ENCODE data around the gene BAG5.

Gene BAG5

GRCh38 chr14:103563844-103564505, 1.5 kb upstream of the BAG5 start:
- no peak for DNase-seq (ENCODE audit: low read depth in 4 of 4, low spot score in 1 of 4)

DNA sequence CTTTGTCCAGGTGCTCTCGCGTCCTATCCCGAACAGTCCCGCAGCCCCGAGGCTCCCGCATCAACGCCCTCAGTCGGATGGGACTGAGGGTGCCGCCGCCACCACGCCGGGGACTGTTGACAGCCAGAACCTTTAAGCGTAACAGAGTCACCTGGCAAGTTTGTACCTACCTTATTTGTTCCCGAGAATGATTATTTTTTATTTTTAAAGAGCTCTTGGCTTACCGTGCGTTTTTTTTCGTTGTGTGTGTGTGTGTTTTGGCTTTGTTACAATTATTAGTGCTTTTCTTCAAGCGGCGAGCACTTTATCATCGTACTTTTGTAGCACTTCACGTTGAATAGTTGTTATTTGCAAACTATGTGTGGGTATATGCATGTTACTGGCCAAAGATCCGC, 766 bp upstream of the BAG5 start:
- no peak for DNase-seq (ENCODE audit: low read depth in 4 of 4, low spot score in 1 of 4)

DNA sequence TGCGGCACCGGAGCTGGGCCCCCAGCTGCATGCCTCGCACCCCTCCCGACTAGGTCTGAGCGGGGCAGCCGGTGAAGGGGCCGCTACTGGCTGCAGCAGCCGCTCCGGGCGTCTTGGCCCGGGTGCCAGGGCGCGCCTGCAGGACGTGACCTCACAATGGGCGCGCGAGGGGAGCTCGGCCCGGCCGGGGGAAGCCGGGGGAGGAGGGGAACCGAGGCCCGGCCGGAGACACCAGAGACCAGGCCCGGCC, 353 bp downstream of the BAG5 start:
- DNase-seq (ENCODE audit: low read depth in 4 of 4, low spot score in 1 of 4) = no peak

- DNase-seq (ENCODE audit: low read depth in 4 of 4, low spot score in 1 of 4) = peak in 1 of 4 experiments; percentile 25
Observed at GRCh38 chr14:103561381-103562178, 877 bp downstream of the BAG5 start.

GRCh38 chr14:103560691-103561090, 1.8 kb downstream of the BAG5 start:
- no peak for DNase-seq (ENCODE audit: low read depth in 4 of 4, low spot score in 1 of 4)

GRCh38 chr14:103559766-103560165, 2.7 kb downstream of the BAG5 start:
- DNase-seq (ENCODE audit: low read depth in 4 of 4, low spot score in 1 of 4) = no peak

- no peak for DNase-seq (ENCODE audit: low read depth in 4 of 4, low spot score in 1 of 4)
Observed at GRCh38 chr14:103558071-103558882, 4.2 kb downstream of the BAG5 start.

- no peak for DNase-seq (ENCODE audit: low read depth in 4 of 4, low spot score in 1 of 4)
Observed at GRCh38 chr14:103556946-103557758, 5.3 kb downstream of the BAG5 start.

- DNase-seq (ENCODE audit: low read depth in 4 of 4, low spot score in 1 of 4) = no peak
Observed at GRCh38 chr14:103555559-103556337, 6.7 kb downstream of the BAG5 start.

GRCh38 chr14:103552846-103553210, 9.6 kb downstream of the BAG5 start:
- DNase-seq (ENCODE audit: low read depth in 4 of 4, low spot score in 1 of 4) = no peak

DNA sequence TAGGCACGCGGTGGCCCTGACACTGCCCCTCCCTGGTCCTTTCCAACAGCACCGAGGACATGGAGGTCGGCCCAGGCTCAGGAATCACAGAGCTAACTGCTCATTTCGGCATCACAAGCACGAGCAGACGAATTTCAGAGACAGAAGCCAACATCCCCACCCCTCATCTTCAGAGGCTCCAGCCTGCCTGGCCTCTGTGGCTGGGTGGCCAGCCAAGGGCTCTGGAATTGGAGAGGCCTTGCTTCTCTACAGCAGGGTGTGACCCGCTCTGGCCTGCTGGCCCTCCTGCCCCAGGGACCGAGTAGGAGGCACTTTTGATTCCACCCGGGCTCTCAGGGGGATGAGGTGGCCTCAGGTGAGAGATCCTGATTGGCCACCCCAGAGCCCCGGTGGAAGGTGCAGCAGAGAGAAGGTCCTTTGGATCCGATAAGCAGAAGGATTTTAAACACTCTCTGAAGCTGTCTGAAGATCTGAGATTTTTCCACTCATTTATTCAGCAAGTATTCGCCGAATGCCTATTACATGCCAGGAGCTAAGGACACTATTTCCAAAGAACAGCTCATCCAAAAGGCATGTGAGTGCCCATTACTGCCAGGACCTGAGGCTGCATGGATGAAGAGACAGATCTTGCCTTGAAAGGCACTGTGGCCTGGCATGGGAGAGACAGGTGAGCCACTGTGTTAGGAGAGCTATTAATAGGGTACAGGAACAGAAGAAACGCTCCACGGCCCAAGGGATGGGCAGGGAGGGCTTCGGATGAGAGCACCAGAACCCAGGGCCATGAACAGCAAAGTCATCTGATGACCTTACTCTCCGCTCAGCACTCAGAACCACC, 10.2 kb downstream of the BAG5 start:
- DNase-seq (ENCODE audit: low read depth in 4 of 4, low spot score in 1 of 4) = no peak

- DNase-seq (ENCODE audit: low read depth in 4 of 4, low spot score in 1 of 4) = no peak
Observed at GRCh38 chr14:103551338-103551762, 11.1 kb downstream of the BAG5 start.

DNA sequence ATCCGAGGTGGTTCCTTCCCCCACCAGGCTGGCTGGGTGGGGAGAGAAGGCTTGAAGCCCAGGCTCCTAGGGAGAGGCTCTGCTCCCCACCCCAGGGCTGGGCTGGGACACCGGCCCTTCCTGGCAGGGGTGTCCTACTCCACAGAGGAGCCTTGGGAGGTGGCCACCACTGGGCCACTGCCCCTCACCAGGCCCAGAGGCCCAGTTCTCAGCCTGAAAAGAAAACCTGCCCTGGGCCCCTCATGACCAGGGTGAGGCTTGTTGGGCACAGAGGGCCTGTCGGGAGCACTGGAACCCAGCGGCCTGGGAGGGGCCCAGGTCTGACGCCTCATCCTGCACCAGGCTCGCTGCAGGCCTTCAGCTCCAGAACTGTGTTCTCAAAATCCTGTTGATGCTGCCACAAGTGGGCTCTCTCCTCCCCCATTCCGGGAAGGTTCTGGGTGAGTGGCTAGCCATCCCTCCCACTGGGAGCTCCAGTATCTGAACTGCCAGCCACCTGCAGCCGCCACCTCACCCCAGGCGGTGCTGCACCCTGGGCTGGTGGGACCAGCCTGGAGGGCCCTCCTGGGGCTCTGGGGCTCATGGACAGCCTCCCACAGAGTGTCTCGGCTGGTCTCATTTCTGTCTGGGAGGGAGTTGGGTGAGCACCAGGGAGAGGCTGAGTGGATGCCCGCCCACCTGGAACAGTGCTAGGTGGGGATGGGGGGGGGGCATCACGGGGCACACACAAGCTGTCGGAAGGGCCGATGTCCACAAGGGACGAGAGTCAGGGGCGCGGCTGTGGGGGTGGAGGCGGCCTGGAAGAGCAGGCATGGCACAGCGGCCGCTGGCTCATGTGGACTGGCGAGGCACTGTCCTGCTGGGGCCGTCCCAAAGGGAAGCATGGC, 11.8 kb downstream of the BAG5 start:
- DNase-seq (ENCODE audit: low read depth in 4 of 4, low spot score in 1 of 4) = no peak

DNA sequence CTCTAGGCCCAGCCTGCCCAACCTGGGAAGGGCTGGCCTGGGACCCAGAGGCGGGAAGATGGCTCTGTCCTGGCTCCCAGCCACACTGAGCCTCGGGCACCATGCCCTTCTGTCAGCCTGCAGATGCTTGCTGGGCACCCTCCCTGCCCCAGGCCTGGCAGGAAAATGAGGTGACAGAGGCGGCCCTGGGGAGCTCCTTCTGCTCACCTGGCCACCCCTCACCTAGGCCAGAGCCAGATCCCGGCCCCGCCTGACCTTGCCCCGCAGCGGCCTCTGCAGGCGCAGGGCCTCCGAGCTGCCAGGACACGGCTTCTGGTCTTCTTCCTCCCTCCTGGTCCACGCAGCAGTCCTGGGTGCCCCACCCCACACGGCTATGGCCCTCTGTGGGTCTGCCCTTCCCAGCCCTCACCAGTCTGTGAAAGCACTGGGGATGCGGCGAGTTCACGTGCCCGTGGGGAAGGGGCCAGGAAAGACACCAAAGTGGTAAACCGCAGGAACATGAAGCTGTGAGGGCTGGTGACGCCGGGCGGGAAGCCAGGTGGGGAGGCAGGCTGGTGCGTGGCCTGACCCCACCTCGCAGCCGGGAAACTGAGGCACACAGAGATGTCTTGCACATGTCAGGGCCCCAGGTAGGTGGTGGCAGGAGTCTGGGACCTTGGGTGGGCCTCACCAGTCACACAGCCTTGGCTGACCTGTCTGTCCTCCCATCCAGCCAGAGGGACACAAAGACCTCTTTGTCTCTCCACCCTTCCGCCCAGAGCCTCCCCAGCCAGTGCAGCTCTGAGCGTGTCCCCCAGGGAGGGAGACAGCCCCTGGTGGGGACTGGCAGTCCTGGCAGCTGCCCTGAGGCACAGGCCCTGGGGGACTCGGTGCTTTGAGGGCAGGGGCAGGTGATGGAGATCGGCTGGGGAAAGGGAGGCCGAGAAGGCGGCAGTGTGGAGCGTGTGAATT, 12.8 kb downstream of the BAG5 start:
- DNase-seq (ENCODE audit: low read depth in 4 of 4, low spot score in 1 of 4) = no peak

GRCh38 chr14:103548463-103549351, 13.8 kb downstream of the BAG5 start:
- DNase-seq (ENCODE audit: low read depth in 4 of 4, low spot score in 1 of 4) = no peak

GRCh38 chr14:103547941-103548462, 14.5 kb downstream of the BAG5 start:
- DNase-seq (ENCODE audit: low read depth in 4 of 4, low spot score in 1 of 4) = no peak
